ENCODE results near the gene TRDN. TPM values are rescaled to one million over a fixed set of nuclear protein-coding genes. Genes with fewer than 3 reads are reported as not detected.
"Not testable (repeated sequence)": the region's sequence is repeated elsewhere in the genome, so short reads cannot be mapped to it uniquely, and the experiment has no call there.

TRDN gene
- total and polyA plus RNA-seq, 3 donors from 2014 or later, result 2.8 to 3.7 (median 3.2) TPM

GRCh38 chr6:123458218-123458617 is 178.5 kb downstream of the TRDN start:
- 95 to 96% methylated on average over 1 of the region's 1 CpG for WGBS, 2 donors
- Histone ChIP-seq H3K27me3 (no peaks in the 10 kb centered on the region), H3K9me3 (no peaks in the 10 kb centered on the region), H3K36me3 (ENCODE audit: low read depth, missing control alignments) (no peaks in the 10 kb centered on the region), H3K4me3 (no peak overlapping the region), H3K4me1 (no peaks in the 10 kb centered on the region), H3K27ac (no peak overlapping the region)
- TF ChIP-seq CTCF (IDR thresholded peaks at IDR 0.05) (no peak), POLR2A (IDR thresholded peaks at IDR 0.05) (no peak)
- intact Hi-C loops (cut with DNase I; ENCODE audit: low total_unique reads), result no loop called here
- no peak for DNase-seq

DNA sequence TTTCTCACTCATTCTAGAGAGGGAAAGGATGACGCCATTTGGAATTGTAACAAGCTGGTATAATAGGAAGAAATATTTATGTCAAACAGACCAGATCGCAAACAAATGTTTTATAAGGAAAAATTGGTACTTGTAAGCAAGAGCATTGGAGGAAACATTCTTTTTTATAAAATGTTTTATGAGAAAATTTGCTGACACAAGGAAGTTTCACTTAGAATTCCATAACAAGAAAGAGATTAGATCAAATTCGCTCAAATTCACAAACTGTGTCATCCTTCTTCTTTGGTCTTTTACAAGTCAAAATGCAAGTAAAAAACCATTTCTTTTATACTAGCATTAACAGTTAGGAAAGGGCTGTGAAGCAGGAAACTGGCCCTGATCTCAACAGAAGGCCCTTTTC is 179.9 kb downstream of the TRDN start:
- H3K27me3 ChIP-seq, result no peaks in the 10 kb centered on the region
- intact Hi-C loops (cut with DNase I; ENCODE audit: low total_unique reads), result no loop called here
- no peak for DNase-seq
- no peak overlapping the region for H3K4me3 ChIP-seq
- no peak for TF ChIP-seq POLR2A (IDR thresholded peaks at IDR 0.05)
- no peak for TF ChIP-seq CTCF (IDR thresholded peaks at IDR 0.05)
- WGBS, 2 donors, result 83 to 94% methylated on average over 3 of the region's 3 CpGs
- no peak overlapping the region for H3K27ac ChIP-seq
- no peaks in the 10 kb centered on the region for H3K36me3 ChIP-seq (ENCODE audit: low read depth, missing control alignments)
- H3K9me3 ChIP-seq, result no peaks in the 10 kb centered on the region
- H3K4me1 ChIP-seq, result no peaks in the 10 kb centered on the region

DNA sequence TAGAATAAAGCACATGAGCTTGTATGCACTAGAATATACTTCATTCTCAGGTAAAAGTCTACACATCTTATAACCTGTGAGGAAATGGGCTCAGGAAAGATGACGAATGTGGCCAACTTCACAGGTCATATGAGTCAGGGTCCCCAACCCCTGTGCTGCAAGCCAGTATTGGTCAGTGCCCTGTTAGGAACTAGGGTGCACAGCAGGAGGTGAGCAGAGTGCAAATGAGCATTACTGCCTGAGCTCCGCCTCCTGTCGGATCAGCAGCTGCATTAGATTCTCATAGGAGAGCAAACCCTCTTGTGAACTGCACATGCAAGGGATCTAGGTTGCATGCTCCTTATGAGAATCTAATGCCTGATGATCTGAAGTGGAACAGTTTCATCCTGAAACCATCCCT is 182.3 kb downstream of the TRDN start:
- Histone ChIP-seq H3K4me3 (no peak overlapping the region), H3K9me3 (no peaks in the 10 kb centered on the region), H3K27ac (no peak overlapping the region), H3K36me3 (ENCODE audit: low read depth, missing control alignments) (no peaks in the 10 kb centered on the region), H3K27me3 (no peaks in the 10 kb centered on the region), H3K4me1 (no peaks in the 10 kb centered on the region)
- intact Hi-C loops (cut with DNase I; ENCODE audit: low total_unique reads), result no loop called here
- TF ChIP-seq CTCF (IDR thresholded peaks at IDR 0.05) (no peak), POLR2A (IDR thresholded peaks at IDR 0.05) (no peak)
- DNase-seq, result no peak
- 93 to 95% methylated on average over 3 of the region's 3 CpGs for WGBS, 2 donors

DNA sequence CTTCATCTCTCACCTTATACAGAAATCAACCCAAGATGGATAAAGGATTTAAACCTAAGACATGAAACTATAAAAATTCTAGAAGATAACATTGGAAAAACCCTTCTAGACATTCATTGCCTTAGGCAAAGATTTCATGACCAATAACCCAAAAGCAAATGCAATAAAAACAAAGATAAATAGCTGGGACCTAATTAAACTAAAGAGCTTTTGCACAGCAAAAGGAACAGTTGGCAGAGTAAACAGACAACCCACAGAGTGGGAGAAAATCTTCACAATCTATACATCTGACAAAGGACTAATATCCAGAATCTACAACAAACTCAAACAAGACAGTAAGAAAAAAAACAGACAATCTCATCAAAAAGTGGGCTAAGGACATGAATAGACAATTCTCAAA is 183.7 kb downstream of the TRDN start:
- DNase-seq; H3K4me1 ChIP-seq; H3K27ac ChIP-seq; intact Hi-C loops (cut with DNase I; ENCODE audit: low total_unique reads); H3K9me3 ChIP-seq; H3K27me3 ChIP-seq; H3K36me3 ChIP-seq (ENCODE audit: low read depth, missing control alignments); H3K4me3 ChIP-seq: not testable (repeated sequence)

- TF ChIP-seq POLR2A (IDR thresholded peaks at IDR 0.05) (no peak), CTCF (IDR thresholded peaks at IDR 0.05) (no peak)
- Histone ChIP-seq H3K4me3 (no peak overlapping the region), H3K36me3 (ENCODE audit: low read depth, missing control alignments) (no peaks in the 10 kb centered on the region), H3K27ac (no peak overlapping the region), H3K9me3 (no peaks in the 10 kb centered on the region), H3K4me1 (no peaks in the 10 kb centered on the region), H3K27me3 (no peaks in the 10 kb centered on the region)
- 76 to 91% methylated on average over 4 to 7 of the region's 7 CpGs for WGBS, 2 donors
- DNase-seq, result no peak
- intact Hi-C loops (cut with DNase I; ENCODE audit: low total_unique reads), result no loop called here
These were observed 188.4 kb downstream of the TRDN start for GRCh38 chr6:123448306-123448884.

All from testis (tissue), 3 donors.